ENCODE results near the gene KCND3. TPM values are rescaled to one million over a fixed set of nuclear protein-coding genes. Genes with fewer than 3 reads are reported as not detected.

Gene KCND3
- polyA plus RNA-seq, 3 donors: not detected

DNA sequence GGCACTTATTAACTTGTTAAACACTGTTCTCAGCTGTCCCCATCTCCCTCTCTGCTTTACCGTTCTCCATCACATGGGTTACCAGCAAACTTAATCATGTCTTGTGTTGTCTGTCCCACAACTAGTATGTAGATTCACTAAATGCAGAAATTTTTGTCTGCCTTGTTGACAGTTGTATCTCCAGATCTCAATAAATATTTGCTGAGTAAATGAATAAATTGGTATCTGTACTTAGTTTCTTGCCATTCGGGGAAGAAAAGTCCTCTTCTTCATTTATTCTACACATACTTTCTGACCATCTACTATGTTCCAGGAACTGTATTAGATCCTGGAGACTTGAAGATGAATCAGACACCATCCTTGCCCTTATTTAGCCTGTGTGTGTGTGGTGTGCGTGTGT lies 97.9 kb downstream of the KCND3 start:
- Histone ChIP-seq H3K9ac (ENCODE audit: insufficient read depth, low read length, poor library complexity, severe bottlenecking) (no peak overlapping the region), H3K4me1 (ENCODE audit: control insufficient read depth in 1 of 2, insufficient read depth in 2 of 2, low read length in 2 of 2) (no peaks in the 10 kb centered on the region), H3K27me3 (ENCODE audit: control insufficient read depth in 2 of 2, insufficient read depth in 2 of 2, low read length in 2 of 2) (no peaks in the 10 kb centered on the region), H3K9me3 (replicated peaks in 1 of 2; ENCODE audit: control insufficient read depth in 1 of 2, insufficient read depth in 1 of 2, low read length in 2 of 2) (no peaks in the 10 kb centered on the region), H3K4me3 (replicated peaks in 1 of 3; ENCODE audit: low read depth in 2 of 3, low read length in 3 of 3) (no peak overlapping the region), H3K36me3 (replicated peaks in 1 of 2; ENCODE audit: control insufficient read depth in 1 of 2, insufficient read depth in 2 of 2, low read length in 2 of 2) (no peaks in the 10 kb centered on the region), H2AFZ (ENCODE audit: insufficient read depth, low read depth, low read length, poor library complexity, severe bottlenecking) (no peak overlapping the region), H3K4me2 (replicated peaks; ENCODE audit: extremely low read depth, low read length, poor library complexity, severe bottlenecking) (no peak overlapping the region), H4K20me1 (ENCODE audit: insufficient read depth, low read length) (no peaks in the 10 kb centered on the region), H3K79me2 (ENCODE audit: insufficient read depth, low read length) (no peaks in the 10 kb centered on the region), H3K27ac (ENCODE audit: low read depth in 1 of 2, low read length in 2 of 2) (no peak overlapping the region)
- Mint-ChIP-seq H3K27ac (no peak overlapping the region), H3K4me3 (no peak overlapping the region), H3K4me1 (no peaks in the 10 kb centered on the region), H3K27me3 (ENCODE audit: low read depth in 3 of 3) (peaks cover 0 to 11% (median 10%) of the 10 kb centered on the region in 3 donors), H3K9me3 (peaks cover 0 to 1% (median 0%) of the 10 kb centered on the region in 7 donors), H3K36me3 (no peaks in the 10 kb centered on the region)
- DNase-seq: no peak
- TF ChIP-seq, protein P1, sequence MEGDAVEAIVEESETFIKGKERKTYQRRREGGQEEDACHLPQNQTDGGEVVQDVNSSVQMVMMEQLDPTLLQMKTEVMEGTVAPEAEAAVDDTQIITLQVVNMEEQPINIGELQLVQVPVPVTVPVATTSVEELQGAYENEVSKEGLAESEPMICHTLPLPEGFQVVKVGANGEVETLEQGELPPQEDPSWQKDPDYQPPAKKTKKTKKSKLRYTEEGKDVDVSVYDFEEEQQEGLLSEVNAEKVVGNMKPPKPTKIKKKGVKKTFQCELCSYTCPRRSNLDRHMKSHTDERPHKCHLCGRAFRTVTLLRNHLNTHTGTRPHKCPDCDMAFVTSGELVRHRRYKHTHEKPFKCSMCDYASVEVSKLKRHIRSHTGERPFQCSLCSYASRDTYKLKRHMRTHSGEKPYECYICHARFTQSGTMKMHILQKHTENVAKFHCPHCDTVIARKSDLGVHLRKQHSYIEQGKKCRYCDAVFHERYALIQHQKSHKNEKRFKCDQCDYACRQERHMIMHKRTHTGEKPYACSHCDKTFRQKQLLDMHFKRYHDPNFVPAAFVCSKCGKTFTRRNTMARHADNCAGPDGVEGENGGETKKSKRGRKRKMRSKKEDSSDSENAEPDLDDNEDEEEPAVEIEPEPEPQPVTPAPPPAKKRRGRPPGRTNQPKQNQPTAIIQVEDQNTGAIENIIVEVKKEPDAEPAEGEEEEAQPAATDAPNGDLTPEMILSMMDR (IDR thresholded peaks at IDR 0.05): no peak
- no CpG with 5 or more reads among the region's 3 CpGs for WGBS (ENCODE audit: insufficient coverage)
- intact Hi-C loops (cut with micrococcal nuclease): no loop called here

DNA sequence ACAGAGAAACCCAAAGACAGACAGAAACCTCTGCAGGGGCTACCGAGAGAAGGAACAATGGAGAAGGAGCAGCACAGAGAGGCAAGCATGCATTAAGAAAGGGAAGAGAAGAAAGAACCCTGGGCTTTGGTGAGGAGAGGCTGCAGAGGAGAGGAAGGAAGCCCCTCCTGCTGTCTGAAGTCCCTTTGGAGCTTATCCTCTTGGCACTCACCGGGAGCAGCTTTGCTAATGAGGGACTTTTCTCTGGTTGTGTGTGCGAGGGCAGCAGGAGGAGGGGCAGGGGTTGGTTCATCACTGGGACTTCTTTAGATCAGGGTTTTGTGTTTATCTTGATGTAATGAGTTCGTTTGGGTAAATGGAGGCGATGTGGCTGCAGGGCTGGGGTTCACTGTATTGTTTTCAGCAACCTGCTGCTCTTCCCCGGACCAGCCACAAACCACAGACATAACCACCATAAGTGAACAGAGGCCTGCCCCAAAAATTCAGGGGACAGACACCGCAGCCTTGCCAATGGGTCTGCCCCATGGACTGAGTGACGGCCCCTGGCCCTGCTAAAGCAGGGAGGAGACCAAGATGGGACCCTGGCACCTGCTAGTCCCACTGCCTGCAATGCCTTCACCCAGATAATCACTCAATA lies 100.6 kb downstream of the KCND3 start:
- DNase-seq: no peak
- no peaks in the 10 kb centered on the region for H3K36me3 Mint-ChIP-seq
- no peak overlapping the region for H3K4me3 ChIP-seq (replicated peaks in 1 of 3; ENCODE audit: low read depth in 2 of 3, low read length in 3 of 3)
- no peaks in the 10 kb centered on the region for H3K4me1 Mint-ChIP-seq
- no peak overlapping the region for H3K4me3 Mint-ChIP-seq
- no peaks in the 10 kb centered on the region for H4K20me1 ChIP-seq (ENCODE audit: insufficient read depth, low read length)
- H3K27me3 Mint-ChIP-seq (ENCODE audit: low read depth in 3 of 3): peaks cover 0 to 13% (median 10%) of the 10 kb centered on the region in 3 donors
- no peak overlapping the region for H3K4me2 ChIP-seq (replicated peaks; ENCODE audit: extremely low read depth, low read length, poor library complexity, severe bottlenecking)
- TF ChIP-seq, protein P1 (IDR thresholded peaks at IDR 0.05): no peak
- no peak overlapping the region for H3K9ac ChIP-seq (ENCODE audit: insufficient read depth, low read length, poor library complexity, severe bottlenecking)
- intact Hi-C loops (cut with micrococcal nuclease): no loop called here
- no peaks in the 10 kb centered on the region for H3K4me1 ChIP-seq (ENCODE audit: control insufficient read depth in 1 of 2, insufficient read depth in 2 of 2, low read length in 2 of 2)
- H3K9me3 Mint-ChIP-seq: peaks cover 0 to 1% (median 0%) of the 10 kb centered on the region in 7 donors
- WGBS (ENCODE audit: insufficient coverage): 56% methylated on average over 5 of the region's 8 CpGs
- no peaks in the 10 kb centered on the region for H3K9me3 ChIP-seq (replicated peaks in 1 of 2; ENCODE audit: control insufficient read depth in 1 of 2, insufficient read depth in 1 of 2, low read length in 2 of 2)
- no peak overlapping the region for H3K27ac Mint-ChIP-seq
- H2AFZ ChIP-seq (ENCODE audit: insufficient read depth, low read depth, low read length, poor library complexity, severe bottlenecking): no peak overlapping the region
- H3K27ac ChIP-seq (ENCODE audit: low read depth in 1 of 2, low read length in 2 of 2): no peak overlapping the region
- no peaks in the 10 kb centered on the region for H3K27me3 ChIP-seq (ENCODE audit: control insufficient read depth in 2 of 2, insufficient read depth in 2 of 2, low read length in 2 of 2)
- H3K79me2 ChIP-seq (ENCODE audit: insufficient read depth, low read length): no peaks in the 10 kb centered on the region
- H3K36me3 ChIP-seq (replicated peaks in 1 of 2; ENCODE audit: control insufficient read depth in 1 of 2, insufficient read depth in 2 of 2, low read length in 2 of 2): no peaks in the 10 kb centered on the region

Measured in CD14-positive monocyte (primary cell).